PFSK-1 (cell line): ENCODE data around the gene NAXD.

Source experiments
- POLR2AphosphoS5 ChIP-seq: IDR thresholded peaks from 2 replicates; pipeline ENCODE4 v1.6.1; 2012; ENCODE audit warnings: low read depth, mild to moderate bottlenecking, control low read depth, low read length, moderate library complexity
- REST ChIP-seq, 2 experiments: IDR thresholded peaks; 2 replicates each; pipeline versions ENCODE4 v1.6.1 to v1.8.0; 2011 to 2012; ENCODE audit warnings: low read depth in 2 of 2, low read length in 2 of 2, control low read depth in 1 of 2, inconsistent platforms in 1 of 2, mild to moderate bottlenecking in 1 of 2, moderate library complexity in 1 of 2; ENCODE audit not compliant: insufficient read depth in 1 of 2

GRCh38 chr13:110580800-110581199 is 34.5 kb upstream of the NAXD start:
- no peak for TF ChIP-seq POLR2AphosphoS5
- TF ChIP-seq REST (IDR thresholded peaks at IDR 0.05; ENCODE audit: insufficient read depth in 1 of 2, low read depth in 2 of 2, low read length in 2 of 2), result no peak
